ENCODE data around the gene GNAQ.

DNA sequence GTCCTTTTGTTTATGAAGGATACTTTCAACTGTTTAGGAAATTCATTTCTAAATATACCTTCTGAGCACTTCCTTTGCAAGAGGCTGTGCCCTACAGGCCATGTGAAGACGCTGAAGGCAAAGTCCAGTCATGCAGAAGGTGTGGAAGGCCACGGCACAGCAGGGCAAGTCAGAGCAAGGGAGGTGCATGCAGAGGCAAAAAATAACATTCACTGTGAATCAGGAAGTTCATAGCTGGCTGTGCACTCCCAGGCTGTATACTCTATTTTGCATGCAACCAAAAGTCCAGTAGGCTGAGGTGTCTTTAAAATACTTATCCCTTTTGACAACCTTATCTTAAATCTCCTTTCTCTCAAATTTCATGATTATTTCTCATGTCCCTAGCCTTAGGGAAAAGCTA, 50.3 kb downstream of the GNAQ start:
- TF ChIP-seq POLR2A (IDR thresholded peaks at IDR 0.05) (no peak), CTCF (IDR thresholded peaks at IDR 0.05 in 8 of 11, conservative IDR thresholded peaks at IDR 0.05 in 3 of 11) (no peak)
